ENCODE results near the gene CYP1A2.

The CYP1A2 gene

DNA sequence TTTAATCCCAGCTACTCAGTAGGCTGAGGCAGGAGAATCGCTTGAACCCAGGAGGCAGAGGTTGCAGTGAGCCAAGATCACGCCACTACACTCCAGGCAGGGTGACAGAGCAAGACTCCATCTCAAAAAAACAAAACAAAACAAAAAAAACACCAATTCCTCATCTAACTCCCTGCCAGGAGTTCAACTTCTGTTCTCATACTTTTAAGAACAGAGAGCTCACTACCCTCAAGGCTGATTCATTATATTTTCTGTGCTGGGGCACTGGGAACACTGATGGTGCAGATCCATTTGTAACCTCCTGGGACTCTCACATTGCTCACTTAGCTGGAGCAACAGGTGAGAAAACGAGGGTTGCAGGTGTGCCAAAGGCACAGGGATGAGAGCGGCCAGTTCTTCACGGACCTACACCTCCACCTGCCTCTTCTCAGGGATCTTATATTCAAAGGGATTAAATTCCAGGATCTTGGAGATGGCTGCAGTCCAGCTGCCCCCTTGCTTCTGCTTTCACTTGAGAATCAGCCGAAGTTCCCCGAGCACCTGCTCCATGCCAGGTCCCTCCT, 20.9 kb downstream of the CYP1A2 start:
- TF ChIP-seq ZFX (IDR thresholded peaks at IDR 0.05; ENCODE audit: borderline replicate concordance), result no peak
- TF ChIP-seq, protein P1, sequence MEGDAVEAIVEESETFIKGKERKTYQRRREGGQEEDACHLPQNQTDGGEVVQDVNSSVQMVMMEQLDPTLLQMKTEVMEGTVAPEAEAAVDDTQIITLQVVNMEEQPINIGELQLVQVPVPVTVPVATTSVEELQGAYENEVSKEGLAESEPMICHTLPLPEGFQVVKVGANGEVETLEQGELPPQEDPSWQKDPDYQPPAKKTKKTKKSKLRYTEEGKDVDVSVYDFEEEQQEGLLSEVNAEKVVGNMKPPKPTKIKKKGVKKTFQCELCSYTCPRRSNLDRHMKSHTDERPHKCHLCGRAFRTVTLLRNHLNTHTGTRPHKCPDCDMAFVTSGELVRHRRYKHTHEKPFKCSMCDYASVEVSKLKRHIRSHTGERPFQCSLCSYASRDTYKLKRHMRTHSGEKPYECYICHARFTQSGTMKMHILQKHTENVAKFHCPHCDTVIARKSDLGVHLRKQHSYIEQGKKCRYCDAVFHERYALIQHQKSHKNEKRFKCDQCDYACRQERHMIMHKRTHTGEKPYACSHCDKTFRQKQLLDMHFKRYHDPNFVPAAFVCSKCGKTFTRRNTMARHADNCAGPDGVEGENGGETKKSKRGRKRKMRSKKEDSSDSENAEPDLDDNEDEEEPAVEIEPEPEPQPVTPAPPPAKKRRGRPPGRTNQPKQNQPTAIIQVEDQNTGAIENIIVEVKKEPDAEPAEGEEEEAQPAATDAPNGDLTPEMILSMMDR (IDR thresholded peaks at IDR 0.05), result no peak
- H3K27ac ChIP-seq, result no peak overlapping the region

DNA sequence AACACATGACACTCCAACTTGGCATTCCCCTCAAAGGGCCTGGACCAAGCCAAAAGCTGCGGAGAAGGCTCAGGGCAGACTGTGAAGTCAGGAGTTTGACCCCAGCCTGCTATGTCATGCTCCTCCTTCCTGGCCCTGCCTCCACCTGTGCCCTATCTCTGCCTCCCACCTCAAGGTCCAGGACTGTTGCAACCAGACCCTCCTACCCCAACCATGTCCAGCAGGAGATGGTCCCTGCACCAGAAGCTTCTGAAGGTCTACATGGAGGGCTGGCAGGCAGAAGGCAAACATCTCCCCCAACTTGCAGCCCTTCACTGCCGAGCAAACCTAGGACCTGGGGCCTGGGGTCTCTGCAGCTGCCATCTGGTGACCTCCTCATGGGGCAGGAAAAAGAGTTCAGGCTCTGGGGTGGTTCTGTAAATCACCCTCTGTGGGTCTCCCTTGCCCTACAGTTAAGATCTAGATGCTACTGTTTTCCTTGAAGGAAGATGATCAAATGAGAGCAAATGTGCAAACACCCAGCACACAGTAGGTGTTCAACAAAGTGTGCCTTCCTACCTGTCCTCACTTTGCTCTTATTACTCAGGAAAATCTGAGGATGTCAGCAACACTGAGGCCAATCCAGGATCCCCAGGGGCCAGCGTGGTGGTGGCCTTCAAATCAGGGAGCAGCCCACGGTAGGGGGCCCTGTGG, 21.7 kb downstream of the CYP1A2 start:
- no peak overlapping the region for H3K27ac ChIP-seq
- no peak for TF ChIP-seq ZFX (IDR thresholded peaks at IDR 0.05; ENCODE audit: borderline replicate concordance)
- TF ChIP-seq, protein P1 (IDR thresholded peaks at IDR 0.05), result no peak

DNA sequence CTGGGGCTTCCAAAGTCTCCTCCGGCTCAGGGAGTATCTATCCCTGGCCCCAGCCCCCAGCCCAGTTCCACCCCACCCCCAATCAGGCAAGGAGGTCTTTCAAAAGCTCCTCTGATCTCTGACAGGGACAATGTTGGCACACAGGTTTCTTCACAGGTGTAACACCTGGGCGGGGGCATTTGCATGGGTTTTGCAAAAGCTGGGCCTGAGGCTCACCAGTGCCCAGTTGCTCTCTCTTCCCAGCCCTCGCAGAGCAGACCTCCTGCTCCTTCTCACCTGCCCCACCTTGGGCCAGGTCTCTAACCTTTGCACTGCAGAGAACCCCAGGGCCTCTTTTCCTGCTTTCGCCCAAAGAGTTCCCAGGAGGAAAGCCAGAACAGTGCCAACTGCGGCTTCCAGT, 24.7 kb downstream of the CYP1A2 start:
- H3K27ac ChIP-seq, result no peak overlapping the region
- TF ChIP-seq, protein P1 (IDR thresholded peaks at IDR 0.05), result no peak
- TF ChIP-seq ZFX (IDR thresholded peaks at IDR 0.05; ENCODE audit: borderline replicate concordance), result no peak

DNA sequence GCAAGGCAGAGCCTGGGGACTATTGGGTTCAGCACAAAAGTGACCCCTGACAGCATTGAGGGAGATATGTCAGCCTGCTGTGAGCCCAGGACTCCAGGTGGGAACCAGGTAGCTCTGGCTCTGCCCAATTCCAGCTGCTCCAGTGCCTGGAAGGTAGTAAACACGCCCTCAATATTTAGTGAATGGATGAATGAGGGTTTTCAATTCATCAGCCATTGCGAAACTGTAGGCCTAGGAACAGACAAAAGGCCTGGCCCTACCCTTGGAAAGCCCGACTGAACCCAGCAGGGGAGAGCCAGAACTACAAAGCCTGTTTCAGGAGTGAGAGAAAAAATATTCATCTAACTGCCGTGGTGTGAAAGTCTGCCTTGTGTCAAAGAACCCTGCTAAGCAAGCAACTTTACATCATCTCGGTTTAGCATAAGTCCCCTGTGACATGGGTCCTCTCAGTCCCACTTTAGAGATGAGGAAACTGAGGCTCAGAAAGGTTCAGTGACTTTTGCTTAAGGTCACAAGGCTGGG, 25.1 kb downstream of the CYP1A2 start:
- TF ChIP-seq, protein P1 (IDR thresholded peaks at IDR 0.05), result no peak
- TF ChIP-seq ZFX (IDR thresholded peaks at IDR 0.05; ENCODE audit: borderline replicate concordance), result no peak
- no peak overlapping the region for H3K27ac ChIP-seq

DNA sequence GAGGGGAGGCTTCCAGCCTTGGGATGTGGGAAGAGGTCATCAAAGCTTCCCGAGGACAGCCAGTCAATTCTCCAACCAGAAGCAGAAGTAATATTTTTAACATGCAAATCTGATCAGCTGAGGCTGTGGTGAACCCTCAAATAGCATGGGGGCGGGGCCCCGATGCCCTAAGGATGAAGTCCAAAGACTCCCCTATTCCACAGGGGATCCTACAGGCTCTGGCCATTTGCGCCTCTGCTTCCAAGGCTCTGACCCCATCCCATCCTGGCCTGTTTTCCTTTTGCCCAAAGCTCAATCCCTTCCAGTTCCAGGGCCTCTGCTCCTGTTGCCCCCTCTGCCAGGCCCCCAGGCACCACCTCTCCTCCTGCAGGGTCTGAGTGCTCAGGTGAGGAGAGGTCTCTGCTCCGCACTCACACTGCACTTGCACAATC, 26.5 kb downstream of the CYP1A2 start:
- H3K27ac ChIP-seq, result no peak overlapping the region
- TF ChIP-seq ZFX (IDR thresholded peaks at IDR 0.05; ENCODE audit: borderline replicate concordance), result no peak
- TF ChIP-seq, protein P1 (IDR thresholded peaks at IDR 0.05), result no peak

DNA sequence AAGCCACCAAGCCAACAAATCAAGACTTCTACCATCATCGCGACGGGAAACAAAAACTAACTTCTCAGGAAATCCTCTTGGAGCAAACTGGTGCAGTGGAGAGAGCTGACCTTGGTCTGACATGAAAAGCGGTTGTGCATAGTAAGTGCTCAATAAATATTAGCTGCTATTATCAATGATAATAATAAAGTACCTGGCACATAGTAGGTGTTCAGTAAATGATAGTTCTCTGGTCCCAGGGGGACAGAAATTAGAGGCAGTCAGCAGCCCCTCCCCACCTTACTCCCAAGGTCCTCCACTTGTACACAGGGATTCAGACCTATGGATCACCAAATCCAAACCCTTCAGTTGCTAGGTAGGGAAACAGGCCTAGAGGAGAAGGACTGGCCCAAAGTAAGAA, 27.2 kb downstream of the CYP1A2 start:
- TF ChIP-seq, protein P1 (IDR thresholded peaks at IDR 0.05), result no peak
- no peak for TF ChIP-seq ZFX (IDR thresholded peaks at IDR 0.05; ENCODE audit: borderline replicate concordance)
- H3K27ac ChIP-seq, result no peak overlapping the region
